NCI-H446 treated with DMSO at 0.1 percent for 48 hours (cell line): Measurements from ENCODE around the gene PTPRK.

Experiments used
- DNase-seq: peaks from one replicate; lab custom pipeline; 2025; lab: John Stamatoyannopoulos, UW

The PTPRK gene

GRCh38 chr6:128339635-128340450, 180.6 kb downstream of the PTPRK start:
- peak; percentile 61 for DNase-seq

- no peak for DNase-seq
Measured at GRCh38 chr6:128337619-128338018, 182.8 kb downstream of the PTPRK start.

DNA sequence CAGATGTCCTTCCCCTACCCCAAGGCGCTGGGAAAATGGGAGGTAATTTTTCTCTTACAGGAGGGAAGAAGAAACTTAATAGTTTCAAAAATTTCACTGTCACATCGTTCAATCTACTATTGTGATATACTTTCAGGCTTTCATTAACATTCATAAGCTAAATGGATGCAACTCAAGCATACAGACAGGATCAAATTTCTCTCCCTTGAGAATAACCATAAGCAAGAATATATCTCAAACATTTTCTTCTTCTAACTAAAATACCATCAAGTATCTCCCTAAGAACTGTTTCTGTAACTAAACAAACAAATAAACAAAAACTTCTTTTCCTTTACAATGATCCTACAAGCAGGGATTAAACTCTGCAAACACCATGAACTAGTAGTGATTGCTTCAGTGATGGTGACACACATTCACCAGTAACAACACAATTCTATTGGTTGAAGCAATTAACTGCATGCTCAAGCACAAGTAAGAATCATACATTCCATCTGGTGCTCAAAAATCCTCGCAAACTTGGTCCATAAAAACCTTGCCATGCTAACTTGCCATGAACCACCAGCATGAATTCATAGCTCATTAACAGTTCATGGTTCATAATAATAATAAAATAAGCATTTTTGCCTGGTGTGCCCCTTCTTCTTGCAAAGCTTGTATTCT, 183.8 kb downstream of the PTPRK start:
- no peak for DNase-seq

GRCh38 chr6:128335963-128336362, 184.4 kb downstream of the PTPRK start:
- no peak for DNase-seq

- no peak for DNase-seq
Measured at GRCh38 chr6:128333581-128334223, 186.7 kb downstream of the PTPRK start.

GRCh38 chr6:128327890-128328289, 192.5 kb downstream of the PTPRK start:
- no peak for DNase-seq

DNA sequence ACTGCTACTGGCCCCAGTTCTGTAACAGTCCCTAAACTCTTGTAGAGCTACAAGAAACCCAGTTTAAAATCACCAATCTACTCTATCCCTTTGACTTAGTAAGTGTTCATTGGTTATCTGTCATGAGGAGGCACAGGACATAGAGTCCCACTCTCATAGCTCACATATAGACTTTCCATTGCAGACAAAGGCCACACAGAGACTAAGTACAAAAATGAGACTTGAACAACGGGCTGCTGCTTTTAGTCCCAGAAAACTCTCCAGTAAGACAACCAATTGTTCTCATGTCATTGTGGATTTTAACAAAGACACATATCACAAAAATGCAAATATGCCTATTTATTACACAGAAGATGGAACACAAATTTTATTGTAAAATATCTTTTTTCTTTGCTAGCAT, 197.4 kb downstream of the PTPRK start:
- DNase-seq = no peak

DNA sequence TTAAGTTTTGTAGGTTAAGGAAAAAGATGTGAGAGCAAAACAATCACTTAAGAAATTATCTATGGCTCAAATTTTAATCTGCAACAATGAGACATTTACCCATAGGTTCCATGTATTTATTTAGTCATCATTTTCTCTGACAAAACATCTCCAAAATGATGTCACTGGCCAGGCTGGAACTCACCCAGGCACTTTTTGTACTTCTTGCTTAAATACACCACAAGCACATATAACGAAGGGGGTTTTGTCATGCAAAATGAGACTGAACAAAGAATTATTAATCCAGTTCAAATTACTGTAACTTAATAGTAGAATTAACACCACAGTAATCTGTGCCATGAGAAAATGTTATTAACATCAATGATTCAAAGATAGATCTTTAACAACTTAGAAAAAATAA, 200.5 kb downstream of the PTPRK start:
- DNase-seq = no peak

- DNase-seq = no peak
Measured at GRCh38 chr6:128319157-128319556, 201.2 kb downstream of the PTPRK start.

DNA sequence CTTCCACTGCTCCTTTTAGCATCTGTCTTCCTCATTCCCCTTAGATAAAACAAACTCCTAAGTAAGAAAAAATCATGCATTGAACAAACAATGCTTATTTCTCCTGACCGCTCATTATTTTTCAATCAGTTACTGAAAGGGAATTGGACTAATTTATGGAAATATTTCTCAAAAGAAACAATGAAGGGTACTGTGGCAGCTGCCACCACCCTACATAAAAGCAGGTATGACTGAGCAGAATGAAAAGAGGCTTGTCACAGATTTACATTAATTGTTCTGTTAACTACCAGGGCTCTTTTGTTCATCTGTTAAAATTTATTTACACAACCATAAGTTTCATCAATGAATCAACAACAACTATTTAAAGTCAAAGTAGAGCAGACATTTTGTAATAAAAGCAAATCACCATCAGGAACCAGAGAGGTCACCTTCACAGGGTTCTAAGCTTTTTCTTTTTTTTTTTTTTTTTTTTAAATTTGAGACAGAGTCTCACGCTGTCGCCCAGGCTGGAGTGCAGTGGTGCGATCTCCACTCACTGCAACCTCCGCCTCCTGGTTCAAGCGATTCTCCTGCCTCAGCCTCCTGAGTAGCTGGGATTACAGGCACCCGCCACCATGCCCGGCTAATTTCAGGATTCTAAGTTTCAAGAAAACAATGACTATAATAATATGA, 204.0 kb downstream of the PTPRK start:
- no peak for DNase-seq

DNA sequence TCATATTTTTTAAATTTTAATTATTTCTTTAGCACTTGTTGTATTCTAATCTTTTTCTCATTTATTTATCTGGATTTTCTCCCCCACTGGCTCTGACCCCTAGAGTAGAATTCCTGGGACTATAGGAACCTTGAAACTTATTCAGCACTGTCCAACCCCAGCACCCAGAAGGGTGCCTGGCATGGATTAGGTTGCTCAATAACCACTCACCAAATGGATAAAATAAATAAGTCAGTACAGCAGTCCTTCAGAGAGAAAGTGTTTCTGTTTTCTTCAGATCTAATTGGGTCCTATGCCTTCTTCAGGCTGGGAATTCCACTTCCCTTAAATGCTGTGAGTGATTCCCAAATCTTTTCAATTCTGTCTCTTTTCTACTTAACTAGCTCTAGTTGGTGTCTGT, 206.2 kb downstream of the PTPRK start:
- DNase-seq = no peak

GRCh38 chr6:128311944-128312570, 208.3 kb downstream of the PTPRK start:
- no peak for DNase-seq

GRCh38 chr6:128310451-128310850, 209.9 kb downstream of the PTPRK start:
- DNase-seq = no peak

DNA sequence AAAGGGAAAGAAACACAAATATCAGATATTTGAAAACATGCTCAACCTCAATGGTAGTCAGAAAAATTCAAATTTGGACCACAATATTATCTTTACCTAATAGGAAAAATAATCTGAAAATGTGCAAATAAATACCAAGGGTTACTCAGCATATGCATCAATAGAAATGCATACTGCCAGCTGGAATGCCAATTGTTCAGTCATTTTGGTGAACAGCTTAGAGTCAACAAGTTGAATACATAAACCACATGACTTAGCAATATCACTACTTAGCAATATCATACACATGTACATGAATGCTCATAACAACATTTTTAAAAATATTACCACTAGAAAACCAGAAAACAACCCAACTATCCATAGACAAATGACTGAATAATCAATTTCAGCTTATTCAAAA, 212.7 kb downstream of the PTPRK start:
- no peak for DNase-seq

DNA sequence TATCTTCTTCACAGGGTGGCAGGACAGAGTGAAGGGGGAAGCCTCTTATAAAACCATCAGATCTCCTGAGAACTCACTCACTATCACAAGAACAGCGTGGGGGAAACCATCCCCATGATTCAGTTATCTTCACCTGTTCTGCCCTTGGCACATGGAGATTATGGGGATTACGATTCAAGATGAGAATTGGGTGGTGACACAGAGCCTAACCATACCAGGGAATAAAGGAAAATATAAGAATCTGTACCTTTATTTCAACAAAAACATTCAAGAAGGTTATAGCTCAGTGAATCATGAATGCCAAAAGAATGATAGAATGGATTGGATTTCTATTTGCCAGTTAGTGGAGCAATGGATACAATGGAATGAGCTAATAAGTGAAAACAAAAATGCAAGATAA, 214.4 kb downstream of the PTPRK start:
- no peak for DNase-seq

DNA sequence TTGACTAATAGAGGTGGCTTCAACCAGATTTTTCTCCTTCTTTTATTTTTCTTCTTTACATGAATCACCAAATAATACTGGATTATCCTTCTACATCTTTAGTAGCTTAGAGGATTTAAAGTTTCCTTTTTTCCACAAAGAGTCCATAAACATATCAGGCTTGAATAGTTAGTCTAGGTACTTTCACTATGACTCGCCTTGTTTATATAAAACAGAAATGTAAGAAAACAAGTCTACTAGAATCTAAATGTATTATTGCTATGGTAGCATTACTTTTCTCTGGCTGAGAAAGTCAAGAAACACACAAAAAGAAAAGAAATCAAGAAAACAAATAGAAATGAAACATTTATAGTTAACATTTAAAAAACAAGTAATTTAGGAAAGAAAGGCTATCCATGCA, 215.2 kb downstream of the PTPRK start:
- no peak for DNase-seq

GRCh38 chr6:128303870-128304269, 216.5 kb downstream of the PTPRK start:
- DNase-seq = no peak

DNA sequence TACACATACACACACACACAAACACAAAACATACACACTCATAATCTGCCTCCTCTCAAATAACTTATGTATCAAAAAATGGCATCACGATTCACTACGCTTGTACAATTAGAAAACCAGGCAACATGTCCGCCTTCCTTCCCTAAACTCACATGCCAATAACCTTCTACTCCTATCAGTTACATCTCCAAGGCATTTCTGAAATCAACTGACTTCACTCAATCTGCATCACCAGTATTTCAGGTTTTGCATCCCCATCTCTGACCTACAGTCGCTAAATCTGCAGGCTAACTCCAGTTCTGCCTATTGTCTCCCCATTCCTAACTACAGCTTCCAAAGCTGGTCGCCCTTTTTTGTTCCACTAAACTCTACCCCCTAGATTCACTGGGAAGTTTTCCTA, 217.5 kb downstream of the PTPRK start:
- no peak for DNase-seq

DNA sequence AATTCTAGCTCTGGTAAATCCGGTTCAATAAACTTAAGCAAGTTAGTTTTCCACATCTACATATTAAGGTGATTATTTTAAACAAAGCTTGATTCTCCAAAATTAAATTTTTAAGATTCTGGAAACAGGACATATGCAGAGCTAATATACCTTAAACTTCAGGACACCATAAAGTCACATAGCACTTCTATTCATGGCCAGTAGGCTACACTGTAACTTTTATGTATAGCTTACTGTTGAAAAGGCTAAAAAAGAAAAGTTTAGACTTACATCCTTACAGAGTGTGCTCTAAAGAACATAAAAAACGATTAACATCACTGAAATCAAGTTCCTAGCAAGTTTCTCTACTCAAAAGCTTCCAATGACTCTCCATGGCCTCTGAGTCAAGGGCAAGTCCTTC, 224.7 kb downstream of the PTPRK start:
- DNase-seq = no peak

- no peak for DNase-seq
Measured at GRCh38 chr6:128290221-128290620, 230.2 kb downstream of the PTPRK start.

GRCh38 chr6:128284128-128284527, 236.3 kb downstream of the PTPRK start:
- DNase-seq = peak; percentile 52

DNA sequence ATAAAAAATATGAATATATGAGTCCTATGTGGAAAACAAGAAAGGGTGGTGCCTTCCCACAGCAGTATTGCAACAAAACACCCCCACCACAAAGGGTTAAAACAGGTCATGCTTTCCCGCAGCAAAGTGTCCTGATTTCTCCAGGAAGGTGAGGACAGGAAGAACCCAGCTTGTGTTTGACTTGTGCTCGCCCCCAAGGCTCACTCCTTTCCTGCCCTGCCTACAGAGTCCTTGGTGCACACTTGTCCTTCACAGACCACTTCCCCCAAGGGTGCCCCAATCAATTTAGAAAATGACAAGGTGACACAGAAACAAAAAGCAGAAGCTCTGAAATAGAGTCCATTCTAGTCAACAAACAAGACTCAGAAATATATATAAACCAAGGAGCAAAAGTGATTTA, 237.4 kb downstream of the PTPRK start:
- no peak for DNase-seq
